Measurements from ENCODE around the gene C4BPA.

DNA sequence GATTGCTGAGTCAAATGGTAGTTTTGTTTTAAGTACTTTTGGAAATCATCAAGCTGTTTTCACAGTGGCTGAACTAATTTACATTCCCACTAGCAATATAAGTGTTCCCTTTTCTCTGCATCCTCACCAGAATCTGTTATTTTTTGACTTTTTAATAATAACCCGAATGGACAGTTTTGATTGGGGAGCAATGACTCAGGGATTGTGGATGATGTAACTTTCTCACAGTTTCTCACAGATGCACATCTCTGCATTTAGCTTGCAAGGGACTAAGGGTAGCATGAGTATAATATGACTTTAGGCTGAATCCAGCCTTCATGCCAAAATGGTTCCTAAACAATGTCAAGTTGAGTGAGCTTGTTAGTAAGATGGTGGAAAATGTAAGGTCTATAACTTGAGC lies 90.2 kb downstream of the C4BPA start:
- TF ChIP-seq SETDB1 (IDR thresholded peaks at IDR 0.05; ENCODE audit: insufficient read length, low read length), result no peak
- no peak for TF ChIP-seq ZNF843 (tag by site-specific recombination; IDR thresholded peaks at IDR 0.05)
- TF ChIP-seq ZNF777 (tag by site-specific recombination; IDR thresholded peaks at IDR 0.05; ENCODE audit: borderline replicate concordance), result no peak

Measured in HEK293 (cell line).